ENCODE data around the gene HIP1. TPM values are rescaled to one million over a fixed set of nuclear protein-coding genes. Genes with fewer than 3 reads are reported as not detected.
A peak's percentile ranks its signal among the peaks of the same experiment; 100 is the strongest.

The HIP1 gene
- total RNA-seq, 1 experiment from 2014 or later = 5.3 TPM

DNA sequence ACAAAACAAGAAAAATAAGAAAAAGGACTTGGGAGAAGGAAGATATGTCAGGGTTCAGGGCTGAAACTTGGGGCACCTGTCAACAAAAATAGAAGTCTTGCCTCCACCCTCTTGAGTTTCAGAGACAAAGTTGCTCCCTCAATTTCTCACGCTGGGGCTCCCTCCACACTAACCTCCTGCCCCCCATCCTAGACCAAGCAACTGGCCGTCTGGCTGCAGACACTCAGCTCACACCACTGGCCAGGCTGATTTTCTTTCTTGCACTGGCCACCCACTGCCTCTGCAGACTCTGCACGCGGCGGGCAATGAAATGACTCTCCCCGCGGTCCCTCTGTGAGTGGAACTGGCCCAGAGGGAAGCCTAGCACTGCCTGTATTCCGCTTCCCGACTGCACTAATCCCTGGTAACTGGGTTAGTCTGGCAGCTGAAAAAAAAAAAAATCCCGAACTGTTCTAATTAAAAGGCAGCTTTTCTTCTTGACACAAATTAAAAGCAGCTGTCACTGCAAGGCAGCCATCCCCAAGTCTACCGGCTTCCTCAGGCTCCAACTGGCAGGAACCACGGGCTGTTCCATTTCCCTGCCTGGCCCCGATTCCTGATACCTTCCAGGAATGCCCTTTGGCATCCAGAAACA, 163.1 kb downstream of the HIP1 start:
- POLR2A ChIA-PET (ENCODE audit: unreplicated experiment) = no interaction called here
- H3K27me3 ChIP-seq (ENCODE audit: low read length) = no peaks in the 10 kb centered on the region
- no peak for ATAC-seq
- DNase-seq = no peak
- H3K4me3 ChIP-seq (ENCODE audit: low read length) = no peak overlapping the region
- no peaks in the 10 kb centered on the region for H3K36me3 ChIP-seq (ENCODE audit: low read depth, low read length)
- intact Hi-C loops (cut with micrococcal nuclease) = no loop called here
- no peak overlapping the region for H3K4me2 ChIP-seq (ENCODE audit: low read length)
- BruUV-seq (replicated peaks) = no TSS peak
- no peak overlapping the region for H2AFZ ChIP-seq (ENCODE audit: low read length)
- H3K79me2 ChIP-seq (ENCODE audit: low read length) = no peaks in the 10 kb centered on the region
- CTCF ChIA-PET = no interaction called here
- H3K4me1 ChIP-seq (ENCODE audit: insufficient read depth, low read length) = no peaks in the 10 kb centered on the region
- H3K27ac ChIP-seq (ENCODE audit: low read length) = no peak overlapping the region
- no peak for TF ChIP-seq EZH2phosphoT487 (IDR thresholded peaks at IDR 0.05; ENCODE audit: borderline replicate concordance, low read length)
- TF ChIP-seq CTCF (conservative IDR thresholded peaks at IDR 0.05; ENCODE audit: low read depth, low read length) = no peak
- TF ChIP-seq EZH2 (IDR thresholded peaks at IDR 0.05; ENCODE audit: low read length, unreplicated experiment) = no peak
- no peaks in the 10 kb centered on the region for H3F3A ChIP-seq (ENCODE audit: low read length, unreplicated experiment)
- H3K9me2 ChIP-seq (replicated peaks; ENCODE audit: low read length) = no peaks in the 10 kb centered on the region
- no peak overlapping the region for H3K9ac ChIP-seq (ENCODE audit: low read length)
- H3K9me3 ChIP-seq (ENCODE audit: low read length) = no peaks in the 10 kb centered on the region
- H4K20me1 ChIP-seq (ENCODE audit: low read length) = no peaks in the 10 kb centered on the region

GRCh38 chr7:75573477-75574019, 165.2 kb downstream of the HIP1 start:
- no TSS peak for BruUV-seq (replicated peaks)
- POLR2A ChIA-PET (ENCODE audit: unreplicated experiment) = no interaction called here

More at GRCh38 chr7:75573477-75574019, 165.2 kb downstream of the HIP1 start:
- Histone ChIP-seq H3F3A (ENCODE audit: low read length, unreplicated experiment) (no peaks in the 10 kb centered on the region), H3K4me2 (ENCODE audit: low read length) (no peak overlapping the region), H3K4me3 (ENCODE audit: low read length) (no peak overlapping the region), H4K20me1 (ENCODE audit: low read length) (no peaks in the 10 kb centered on the region), H3K4me1 (ENCODE audit: insufficient read depth, low read length) (no peaks in the 10 kb centered on the region), H3K9me3 (ENCODE audit: low read length) (no peaks in the 10 kb centered on the region), H3K9me2 (replicated peaks; ENCODE audit: low read length) (no peaks in the 10 kb centered on the region), H3K27me3 (ENCODE audit: low read length) (no peaks in the 10 kb centered on the region), H3K79me2 (ENCODE audit: low read length) (no peaks in the 10 kb centered on the region), H3K27ac (ENCODE audit: low read length) (no peak overlapping the region), H3K36me3 (ENCODE audit: low read depth, low read length) (no peaks in the 10 kb centered on the region), H2AFZ (ENCODE audit: low read length) (no peak overlapping the region), H3K9ac (ENCODE audit: low read length) (no peak overlapping the region)
- CTCF ChIA-PET = no interaction called here
- peak; percentile 53; the same call in 1 of the 2 replicates for ATAC-seq
- TF ChIP-seq EZH2 (IDR thresholded peaks at IDR 0.05; ENCODE audit: low read length, unreplicated experiment) (no peak), EZH2phosphoT487 (IDR thresholded peaks at IDR 0.05; ENCODE audit: borderline replicate concordance, low read length) (no peak), CTCF (conservative IDR thresholded peaks at IDR 0.05; ENCODE audit: low read depth, low read length) (no peak)
- intact Hi-C loops (cut with micrococcal nuclease) = no loop called here
- DNase-seq = no peak

Data from PC-3 (cell line).